GM12878 (cell line): ENCODE data around the gene UBE2D1. TPM values are rescaled to one million over a fixed set of nuclear protein-coding genes. Genes with fewer than 3 reads are reported as not detected.

Experiments used
- ATF2 ChIP-seq: IDR thresholded peaks from 2 replicates; pipeline ENCODE4 v1.6.1; 2012; ENCODE audit warnings: low read length, inconsistent platforms
- BCL11A ChIP-seq: IDR thresholded peaks from 2 replicates; pipeline ENCODE4 v1.6.1; 2011; ENCODE audit warnings: low read depth, low read length
- BMI1 ChIP-seq: fragments of 450-650 bp; IDR thresholded peaks from 2 replicates; pipeline ENCODE4 v1.6.1; 2016; ENCODE audit warnings: mild to moderate bottlenecking, moderate library complexity, borderline replicate concordance
- DPF2 ChIP-seq: fragments of 450-650 bp; IDR thresholded peaks from 2 replicates; pipeline ENCODE4 v1.6.1; 2017; ENCODE audit warnings: mild to moderate bottlenecking
- EED ChIP-seq: sonication (generic); IDR thresholded peaks from 2 replicates; pipeline ENCODE4 v1.6.1; 2016; ENCODE audit warnings: antibody characterized with exemption, low read depth
- FOXM1 ChIP-seq: IDR thresholded peaks from 2 replicates; pipeline ENCODE4 v1.6.1; 2012; ENCODE audit warnings: low read depth, mild to moderate bottlenecking, inconsistent platforms, low read length, moderate library complexity
- HSF1 ChIP-seq: fragments of 150-350 bp; IDR thresholded peaks from 2 replicates; pipeline ENCODE4 v1.6.1; 2014; ENCODE audit warnings: mild to moderate bottlenecking, low read depth, low read length
- IKZF1 ChIP-seq: fragments of 450-650 bp; conservative IDR thresholded peaks from 2 replicates; pipeline ENCODE4 v1.6.1; 2017; ENCODE audit warnings: antibody characterized with exemption, mild to moderate bottlenecking
- IRF4 ChIP-seq: IDR thresholded peaks from 2 replicates; pipeline ENCODE4 v1.6.1; 2011; ENCODE audit warnings: low read depth, low read length
- MEF2A ChIP-seq: IDR thresholded peaks from 2 replicates; pipeline ENCODE4 v1.6.1; 2011; ENCODE audit warnings: low read depth, mild to moderate bottlenecking, low read length, moderate library complexity; ENCODE audit not compliant: insufficient read depth
- MTA2 ChIP-seq: fragments of 450-650 bp; IDR thresholded peaks from 2 replicates; pipeline ENCODE4 v1.6.1; 2016; ENCODE audit warnings: low read depth, mild to moderate bottlenecking, moderate library complexity
- NFIC ChIP-seq: IDR thresholded peaks from 2 replicates; pipeline ENCODE4 v1.6.1; 2012; ENCODE audit warnings: low read depth, mild to moderate bottlenecking, inconsistent platforms, low read length, moderate library complexity
- PKNOX1 ChIP-seq: fragments of 450-650 bp; IDR thresholded peaks from 2 replicates; pipeline ENCODE4 v1.6.1; 2016; ENCODE audit warnings: mild to moderate bottlenecking
- SKIL ChIP-seq: fragments of 450-650 bp; IDR thresholded peaks from 2 replicates; pipeline ENCODE4 v1.6.1; 2017; ENCODE audit warnings: mild to moderate bottlenecking, low read depth, inconsistent platforms; ENCODE audit not compliant: poor library complexity, severe bottlenecking
- SP1 ChIP-seq: IDR thresholded peaks from one replicate; pipeline ENCODE4 v1.6.1; 2011; ENCODE audit warnings: low read depth, low read length
- SPI1 ChIP-seq: IDR thresholded peaks from 2 replicates; pipeline ENCODE4 v1.6.1; 2011; ENCODE audit warnings: low read depth, mild to moderate bottlenecking, low read length, moderate library complexity, borderline replicate concordance; ENCODE audit not compliant: insufficient read depth
- STAT3 ChIP-seq: IDR thresholded peaks from 2 replicates; pipeline ENCODE4 v1.6.1; 2011; ENCODE audit warnings: low read depth, low read length, improper control_type of control experiment
- TCF12 ChIP-seq: IDR thresholded peaks from 2 replicates; pipeline ENCODE4 v1.6.1; 2011; ENCODE audit warnings: low read depth, mild to moderate bottlenecking, low read length
- WRNIP1 ChIP-seq: IDR thresholded peaks from 2 replicates; pipeline ENCODE4 v1.6.1; 2011; ENCODE audit warnings: low read depth, low read length, improper control_type of control experiment, borderline replicate concordance
- ZNF217 ChIP-seq: fragments of 450-650 bp; IDR thresholded peaks from 2 replicates; pipeline ENCODE4 v1.6.1; 2017; ENCODE audit warnings: antibody characterized with exemption, mild to moderate bottlenecking
- ZNF592 ChIP-seq: fragments of 450-650 bp; IDR thresholded peaks from 2 replicates; pipeline ENCODE4 v1.6.1; 2017; ENCODE audit warnings: mild to moderate bottlenecking, moderate library complexity
- polyA plus RNA-seq, 11 experiments: library from polyadenylated mRNA; depleted of rRNA in 4 of 11; unstranded in 6 of 11; stranded (reverse) in 5 of 11; fragments of >200 nt; fragmentation: Nextera tagmentation in 4 of 11; fragmentation: Illumina TruSeq in 1 of 11; extraction: Ambion mirVana in 4 of 11; extraction: Trizol in 1 of 11; gene quantifications; 1 replicate in 1 of 11; 2 replicates in 10 of 11; pipeline versions ENCODE4 v1.2.1 to v1.2.3, GENCODE V29; 2011 to 2016; ENCODE audit warnings: inconsistent platforms in 2 of 11, missing spikeins in 2 of 11, low read depth in 1 of 11
- total RNA-seq, 4 experiments: library from RNA; depleted of rRNA in 3 of 4; stranded (reverse); fragments of >200 nt in 3 of 4; fragmentation: Illumina TruSeq in 1 of 4; extraction: Trizol in 1 of 4; gene quantifications; 2 replicates each; pipeline versions ENCODE4 v1.2.1 to v1.2.3, GENCODE V29; 2013 to 2021

The UBE2D1 gene
- total and polyA plus RNA-seq, 10 of the 15 experiments (the other 5 are each of a cell fraction or from before 2014, with no cell fraction given), result 6.1 to 32.0 (median 15.5) TPM

GRCh38 chr10:58384095-58384494 is 49.3 kb downstream of the UBE2D1 start (continued):
- TF ChIP-seq ZNF592, result no peak
- peak; percentile 31; the same call in 1 of the 2 replicates for TF ChIP-seq NFIC
- peak; percentile 30; the same call in 1 of the 2 replicates for TF ChIP-seq ZNF217
- peak; percentile 74; the same call in 1 of the 2 replicates for TF ChIP-seq BMI1
- TF ChIP-seq HSF1, result no peak
- peak; percentile 9 for TF ChIP-seq SP1
- peak; percentile 74 for TF ChIP-seq IKZF1
- 0 out of 2 replicates have a peak, but pooled peaks have one; percentile 29 for TF ChIP-seq IRF4
- 0 out of 2 replicates have a peak, but pooled peaks have one; percentile 6 for TF ChIP-seq MEF2A
- TF ChIP-seq SPI1, result peak; percentile 95
- TF ChIP-seq DPF2, result peak; percentile 57
- TF ChIP-seq STAT3, result no peak
- TF ChIP-seq MTA2, result peak; percentile 77
- TF ChIP-seq FOXM1, result peak; percentile 64; the same call in 1 of the 2 replicates
- TF ChIP-seq BCL11A, result peak; percentile 67; the same call in 1 of the 2 replicates
- peak; percentile 47; the same call in 1 of the 2 replicates for TF ChIP-seq EED
- no peak for TF ChIP-seq WRNIP1
- no peak for TF ChIP-seq ATF2
- TF ChIP-seq PKNOX1, result peak; percentile 50; the same call in 1 of the 2 replicates
- TF ChIP-seq SKIL, result peak; percentile 37
- TF ChIP-seq TCF12, result no peak
